Ovary (tissue), 9 donors: ENCODE measurements around the gene CNOT1. TPM values are rescaled to one million over a fixed set of nuclear protein-coding genes. Genes with fewer than 3 reads are reported as not detected.

Experiments
- DNase-seq, 5 donors: peaks; one replicate each; pipeline ENCODE4 v3.0.0-alpha.2; 2019 to 2020
- H3K27ac ChIP-seq, 2 donors: fragments of 200-600 bp; one replicate each; pipeline versions ENCODE4 v1.5.1 to v1.8.0; 2019 to 2022
- H3K27me3 ChIP-seq: fragments of 200-600 bp; one replicate; pipeline ENCODE4 v1.8.0; 2022
- H3K36me3 ChIP-seq: fragments of 200-600 bp; sonication (generic); one replicate; pipeline ENCODE4 v1.5.1; 2019
- H3K4me1 ChIP-seq: one replicate; pipeline ENCODE4 v1.8.1; 2013; ENCODE audit warnings: mild to moderate bottlenecking, moderate library complexity; ENCODE audit not compliant: insufficient read depth
- H3K4me3 ChIP-seq: fragments of 200-600 bp; sonication (generic); one replicate; pipeline ENCODE4 v1.5.1; 2017
- H3K9me3 ChIP-seq, 2 donors: fragments of 200-600 bp in 1 of 2; sonication (generic) in 1 of 2; one replicate each; pipeline versions ENCODE4 v1.5.1 to v1.8.1; 2013 to 2019; ENCODE audit warnings: mild to moderate bottlenecking in 1 of 2, moderate library complexity in 1 of 2
- CTCF ChIP-seq, 3 donors: fragments of 450-650 bp in 2 of 3; fragments of 200-600 bp in 1 of 3; IDR thresholded peaks; one replicate each; pipeline versions ENCODE4 v1.5.1 to v1.8.0; 2016 to 2022; ENCODE audit warnings: antibody characterized with exemption in 3 of 3, mild to moderate bottlenecking in 1 of 3
- EP300 ChIP-seq: sonication (generic); formaldehyde crosslinking; IDR thresholded peaks from one replicate; pipeline ENCODE4 v1.6.1; 2017; ENCODE audit warnings: antibody characterized with exemption
- POLR2A ChIP-seq: fragments of 450-650 bp; IDR thresholded peaks from one replicate; pipeline ENCODE4 v1.6.1; 2017; ENCODE audit warnings: antibody characterized with exemption, mild to moderate bottlenecking, moderate library complexity
- WGBS, 3 donors: extraction: QIAGEN DNeasy Blood & Tissue Kit in 1 of 3; methylation state at CpG; one replicate each; pipeline versions ENCODE4 v1.1.5 to v1.1.7; 2013 to 2017; 5-methylcytosine and 5-hydroxymethylcytosine counted together
- intact Hi-C, 4 donors: fragments of 100-400 bp; cut with DNase I; formaldehyde crosslinking; loops; one replicate each; pipeline versions ENCODE4 v1.11.0 to v1.15.1; 2022 to 2023
- polyA plus RNA-seq, 2 donors: library from polyadenylated mRNA; stranded (reverse); fragments of 200-250 nt in 1 of 2; fragments of 350-450 nt in 1 of 2; fragmentation: Illumina TruSeq in 1 of 2; extraction: RNeasy Lipid Tissue Mini Kit (QIAGEN cat#74804) in 1 of 2; gene quantifications; one replicate each; pipeline ENCODE4 v1.2.3, GENCODE V29; 2013 to 2014
- total RNA-seq, 7 donors: library from RNA; depleted of rRNA in 2 of 7; stranded (reverse); fragments of >200 nt in 2 of 7; fragmentation: NEBNext Ultra II Directional in 3 of 7; extraction: Animal tissue kit (Norgen Biotek cat#: 25700) in 3 of 7; gene quantifications; one replicate each; pipeline versions ENCODE4 v1.1.0 to v1.2.4, GENCODE V29; 2016 to 2023
- donor health status: DM: no; HTN: no; CAD: no; lungs with moderate emphysema.
- donor health status: DM: no; HTN: no; CAD: no.
- donor health status: Bipolar disorder and iron deficiency.
- donor health status: DM: yes; HTN: yes; CAD: no.
- donor health status: DM: no; HTN: no; CAD: no.
- donor health status: DM: yes; HTN: yes; CAD: no.

Gene CNOT1
- total and polyA plus RNA-seq, 9 donors: 63.8 to 145 (median 111) TPM

GRCh38 chr16:58518980-58519368, 110.7 kb downstream of the CNOT1 start:
- no peaks in the 10 kb centered on the region for H3K36me3 ChIP-seq
- intact Hi-C loops: loop anchor here in 2 of 4 donors (10.0 kb wide), 2 partner anchors 106 to 116 kb away; partner anchors contain the start of gene CNOT1 (in 1 of the 2)
- TF ChIP-seq EP300 (no peak), POLR2A (no peak), CTCF (IDR thresholded peaks at IDR 0.05) (no peak)
- no peak for DNase-seq
- H3K4me3 ChIP-seq: no peak overlapping the region
- no peak overlapping the region for H3K27ac ChIP-seq
- H3K4me1 ChIP-seq: peaks cover 3% of the 10 kb centered on the region
- no peaks in the 10 kb centered on the region for H3K9me3 ChIP-seq
- WGBS, 3 donors: 50 to 79% (median 61%) methylated on average over 1 of the region's 1 CpG
- H3K27me3 ChIP-seq: no peaks in the 10 kb centered on the region

- 58 to 66% (median 62%) methylated on average over 8 of the region's 8 CpGs for WGBS, 3 donors
- intact Hi-C loops: loop anchor here in 2 of 4 donors (10.0 kb wide), 2 partner anchors 106 to 116 kb away; partner anchors contain the start of gene CNOT1 (in 1 of the 2)
- no peaks in the 10 kb centered on the region for H3K36me3 ChIP-seq
These were observed 111.3 kb downstream of the CNOT1 start for GRCh38 chr16:58518083-58518979.

GRCh38 chr16:58516768-58517107, 112.9 kb downstream of the CNOT1 start:
- H3K36me3 ChIP-seq: no peaks in the 10 kb centered on the region
- peaks cover 3% of the 10 kb centered on the region for H3K4me1 ChIP-seq
- no peak for DNase-seq
- no peaks in the 10 kb centered on the region for H3K27me3 ChIP-seq
- H3K4me3 ChIP-seq: no peak overlapping the region
- no peak overlapping the region for H3K27ac ChIP-seq
- WGBS, 3 donors: 79 to 89% (median 82%) methylated on average over 4 of the region's 4 CpGs
- intact Hi-C loops: loop anchor here in 2 of 4 donors (10.0 kb wide), 2 partner anchors 108 to 118 kb away; partner anchors contain the start of gene CNOT1 (in 1 of the 2)
- TF ChIP-seq EP300 (no peak), CTCF (IDR thresholded peaks at IDR 0.05) (no peak), POLR2A (no peak)
- no peaks in the 10 kb centered on the region for H3K9me3 ChIP-seq

More at GRCh38 chr16:58518083-58518979, 111.3 kb downstream of the CNOT1 start:
- peaks cover 3% of the 10 kb centered on the region for H3K4me1 ChIP-seq
- no peak overlapping the region for H3K4me3 ChIP-seq
- TF ChIP-seq POLR2A (no peak), EP300 (no peak), CTCF (IDR thresholded peaks at IDR 0.05) (no peak)
- no peaks in the 10 kb centered on the region for H3K9me3 ChIP-seq
- DNase-seq: no peak
- no peaks in the 10 kb centered on the region for H3K27me3 ChIP-seq
- H3K27ac ChIP-seq: no peak overlapping the region

- peak in 3 of 5 donors; percentile 46 to 63 (median 53) for DNase-seq
- intact Hi-C loops: loop anchor here in 2 of 4 donors (10.0 kb wide), 2 partner anchors 109 to 119 kb away; partner anchors contain the start of gene CNOT1 (in 1 of the 2)
- 13 to 19% (median 14%) methylated on average over 49 to 66 of the region's 66 CpGs for WGBS, 3 donors
These were observed 113.5 kb downstream of the CNOT1 start for GRCh38 chr16:58515871-58516767.

More at GRCh38 chr16:58515871-58516767, 113.5 kb downstream of the CNOT1 start:
- no peaks in the 10 kb centered on the region for H3K9me3 ChIP-seq
- H3K4me3 ChIP-seq: peak overlapping the region; percentile 89
- no peaks in the 10 kb centered on the region for H3K27me3 ChIP-seq
- peak overlapping the region; percentile 34 to 67 for H3K27ac ChIP-seq
- peaks cover 3% of the 10 kb centered on the region for H3K4me1 ChIP-seq
- H3K36me3 ChIP-seq: no peaks in the 10 kb centered on the region
- no peak for TF ChIP-seq EP300
